SU-DHL-6 (cell line): ENCODE measurements around the gene GNAS.

ENCODE experiments used
- EZH2phosphoT487 ChIP-seq: fragments of 200-600 bp; sonication (generic), shearing (Covaris generic); conservative IDR thresholded peaks from 2 replicates; pipeline ENCODE4 v1.6.1; 2018; ENCODE audit warnings: mild to moderate bottlenecking, antibody characterized with exemption, low read length, moderate library complexity, mixed read lengths
- TF ChIP-seq, protein P1 (sequence below): fragments of 200-600 bp; sonication (generic); IDR thresholded peaks from one replicate; pipeline ENCODE4 v1.5.1; 2017; ENCODE audit warnings: antibody characterized with exemption, mild to moderate bottlenecking, low read length, moderate library complexity; ENCODE audit not compliant: insufficient read depth, poor library complexity, severe bottlenecking

DNA sequence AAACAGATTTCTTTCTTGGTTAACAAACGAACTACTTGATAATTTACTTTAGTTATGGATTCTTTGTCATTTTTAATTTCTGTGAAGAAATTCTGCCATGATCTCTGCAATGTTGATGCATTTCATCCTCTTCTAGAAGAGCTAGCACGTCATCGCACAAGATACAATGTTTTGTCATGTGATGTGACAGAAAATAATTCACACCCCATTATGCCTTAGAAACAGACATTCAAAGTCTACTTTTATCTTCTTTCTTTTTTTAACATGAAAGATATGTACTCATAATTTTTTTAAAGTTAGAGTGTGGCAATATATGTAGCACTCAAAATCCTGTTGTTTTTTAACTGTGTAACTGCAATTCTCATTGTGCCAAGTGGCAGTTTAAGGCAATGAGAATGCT is 89.0 kb downstream of the GNAS start:
- TF ChIP-seq, protein P1, sequence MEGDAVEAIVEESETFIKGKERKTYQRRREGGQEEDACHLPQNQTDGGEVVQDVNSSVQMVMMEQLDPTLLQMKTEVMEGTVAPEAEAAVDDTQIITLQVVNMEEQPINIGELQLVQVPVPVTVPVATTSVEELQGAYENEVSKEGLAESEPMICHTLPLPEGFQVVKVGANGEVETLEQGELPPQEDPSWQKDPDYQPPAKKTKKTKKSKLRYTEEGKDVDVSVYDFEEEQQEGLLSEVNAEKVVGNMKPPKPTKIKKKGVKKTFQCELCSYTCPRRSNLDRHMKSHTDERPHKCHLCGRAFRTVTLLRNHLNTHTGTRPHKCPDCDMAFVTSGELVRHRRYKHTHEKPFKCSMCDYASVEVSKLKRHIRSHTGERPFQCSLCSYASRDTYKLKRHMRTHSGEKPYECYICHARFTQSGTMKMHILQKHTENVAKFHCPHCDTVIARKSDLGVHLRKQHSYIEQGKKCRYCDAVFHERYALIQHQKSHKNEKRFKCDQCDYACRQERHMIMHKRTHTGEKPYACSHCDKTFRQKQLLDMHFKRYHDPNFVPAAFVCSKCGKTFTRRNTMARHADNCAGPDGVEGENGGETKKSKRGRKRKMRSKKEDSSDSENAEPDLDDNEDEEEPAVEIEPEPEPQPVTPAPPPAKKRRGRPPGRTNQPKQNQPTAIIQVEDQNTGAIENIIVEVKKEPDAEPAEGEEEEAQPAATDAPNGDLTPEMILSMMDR: no peak
- no peak for TF ChIP-seq EZH2phosphoT487
